Neuronal stem cell (in vitro differentiated cells): Measurements from ENCODE around the gene KIAA1671.

Experiments
- DNase-seq: peaks from one replicate; pipeline ENCODE4 v3.0.0-alpha.2; 2013; ENCODE audit warnings: low spot score
- H2AFZ ChIP-seq: one replicate; pipeline ENCODE4 v1.6.1; 2013; ENCODE audit warnings: mild to moderate bottlenecking, low read length, inconsistent platforms
- H2AK5ac ChIP-seq: 2 replicates; pipeline ENCODE4 v1.6.1; 2013; ENCODE audit warnings: low read depth, mild to moderate bottlenecking, inconsistent platforms, low read length, moderate library complexity, mixed read lengths
- H2BK120ac ChIP-seq: 2 replicates; pipeline ENCODE4 v1.6.1; 2013; ENCODE audit warnings: low read depth, mild to moderate bottlenecking, inconsistent platforms, low read length, moderate library complexity, mixed read lengths
- H2BK12ac ChIP-seq: one replicate; pipeline ENCODE4 v1.6.1; 2013; ENCODE audit warnings: low read length, inconsistent platforms
- H2BK15ac ChIP-seq: 2 replicates; pipeline ENCODE4 v1.6.1; 2013; ENCODE audit warnings: mild to moderate bottlenecking, low read length, inconsistent platforms, mixed read lengths
- H2BK5ac ChIP-seq: one replicate; pipeline ENCODE4 v1.6.1; 2013; ENCODE audit warnings: inconsistent platforms, mild to moderate bottlenecking, low read length, moderate library complexity
- H3K14ac ChIP-seq: one replicate; pipeline ENCODE4 v1.6.1; 2013; ENCODE audit warnings: low read length, inconsistent platforms
- H3K18ac ChIP-seq: 2 replicates; pipeline ENCODE4 v1.6.1; 2013; ENCODE audit warnings: low read length, inconsistent platforms
- H3K23ac ChIP-seq: 2 replicates; pipeline ENCODE4 v1.6.1; 2013; ENCODE audit warnings: low read depth, mild to moderate bottlenecking, mixed read lengths, low read length, inconsistent platforms; ENCODE audit not compliant: poor library complexity
- H3K27ac ChIP-seq: replicated peaks from 3 replicates; pipeline ENCODE4 v1.5.1; 2013; ENCODE audit warnings: low read length, inconsistent platforms
- H3K27me3 ChIP-seq, 3 experiments: 2 replicates each; pipeline ENCODE4 v1.6.1; 2013; ENCODE audit warnings: low read length in 3 of 3, mild to moderate bottlenecking in 2 of 3, inconsistent platforms in 1 of 3, low read depth in 1 of 3, mixed read lengths in 1 of 3, moderate library complexity in 1 of 3; ENCODE audit not compliant: control insufficient read depth in 3 of 3, insufficient read depth in 3 of 3
- H3K36me3 ChIP-seq, 2 donors: replicated peaks in 1 of 2; 2 replicates each; pipeline ENCODE4 v1.6.1; 2013; ENCODE audit warnings: low read length in 2 of 2; ENCODE audit not compliant: control insufficient read depth in 2 of 2, insufficient read depth in 2 of 2
- H3K4ac ChIP-seq: 2 replicates; pipeline ENCODE4 v1.6.1; 2013; ENCODE audit warnings: inconsistent platforms, mild to moderate bottlenecking, low read length, moderate library complexity
- H3K4me1 ChIP-seq, 2 donors: 1 replicate in 1 of 2; 2 replicates in 1 of 2; pipeline ENCODE4 v1.6.1; 2013; ENCODE audit warnings: low read length in 2 of 2, low read depth in 1 of 2; ENCODE audit not compliant: control insufficient read depth in 2 of 2, insufficient read depth in 1 of 2
- H3K4me2 ChIP-seq: one replicate; pipeline ENCODE4 v1.6.1; 2013; ENCODE audit warnings: mild to moderate bottlenecking, low read length, inconsistent platforms; ENCODE audit not compliant: insufficient read depth, poor library complexity, severe bottlenecking
- H3K4me3 ChIP-seq, 2 donors: 2 replicates each; pipeline ENCODE4 v1.5.1; 2013; ENCODE audit warnings: low read length in 2 of 2, mild to moderate bottlenecking in 2 of 2, inconsistent platforms in 1 of 2, moderate library complexity in 1 of 2
- H3K79me1 ChIP-seq: one replicate; pipeline ENCODE4 v1.6.1; 2013; ENCODE audit warnings: low read depth, mild to moderate bottlenecking, inconsistent platforms, low read length, moderate library complexity
- H3K9ac ChIP-seq: one replicate; pipeline ENCODE4 v1.6.1; 2013; ENCODE audit warnings: mild to moderate bottlenecking, low read depth, low read length, inconsistent platforms; ENCODE audit not compliant: poor library complexity
- H3K9me3 ChIP-seq, 2 donors: replicated peaks in 1 of 2; 2 replicates each; pipeline versions ENCODE3 to v1.6.1; 2013; ENCODE audit warnings: low read length in 2 of 2, mild to moderate bottlenecking in 2 of 2, inconsistent platforms in 1 of 2, low read depth in 1 of 2, mixed read lengths in 1 of 2, moderate library complexity in 1 of 2; ENCODE audit not compliant: control insufficient read depth in 2 of 2, insufficient read depth in 1 of 2
- H4K8ac ChIP-seq: one replicate; pipeline ENCODE4 v1.6.1; 2013; ENCODE audit warnings: low read depth, mild to moderate bottlenecking, inconsistent platforms, low read length, moderate library complexity
- H4K91ac ChIP-seq: one replicate; pipeline ENCODE4 v1.6.1; 2013; ENCODE audit warnings: low read length, low read depth, mild to moderate bottlenecking, inconsistent platforms; ENCODE audit not compliant: poor library complexity
- WGBS, 2 donors: extraction: QIAGEN DNeasy Blood & Tissue Kit; methylation state at CpG; one replicate each; pipeline ENCODE4 v1.1.7; 2013; ENCODE audit warnings: missing lambda C conversion rate in 2 of 2, mixed read lengths in 1 of 2; ENCODE audit not compliant: insufficient read length in 2 of 2, insufficient replicate concordance in 1 of 2; ENCODE audit errors: extremely low coverage in 2 of 2; 5-methylcytosine and 5-hydroxymethylcytosine counted together

The KIAA1671 gene

DNA sequence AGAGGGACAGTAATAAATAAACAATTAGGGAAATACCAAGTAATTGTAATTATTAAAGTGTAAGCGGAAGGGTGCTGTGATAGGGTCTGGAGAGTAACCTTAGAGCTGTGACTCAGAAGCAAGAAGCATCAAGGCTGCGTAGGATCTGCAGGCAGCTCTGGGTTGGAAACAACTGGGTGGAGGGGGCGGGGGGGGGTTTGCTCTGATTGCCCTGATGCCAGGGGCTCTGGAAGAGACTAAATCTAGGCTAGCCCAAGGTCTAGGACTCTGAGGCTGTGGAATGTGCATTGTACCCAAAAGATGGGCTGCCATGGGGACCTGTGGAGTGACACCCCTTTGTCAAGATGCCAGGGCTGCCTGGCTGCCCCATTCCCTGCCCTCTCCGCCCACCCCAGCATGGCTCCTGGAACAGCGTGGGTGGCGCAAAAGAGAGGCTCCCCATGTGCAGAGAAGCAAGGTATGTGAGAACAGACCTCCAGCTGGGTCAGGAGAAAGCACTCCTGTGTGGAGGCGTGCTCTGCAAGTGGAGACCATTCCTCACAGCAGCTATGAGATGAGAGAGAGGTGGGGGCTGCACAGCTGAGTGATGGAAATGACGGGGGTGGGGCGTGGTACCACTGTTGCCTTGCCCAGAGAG is 146.0 kb downstream of the KIAA1671 start:
- Histone ChIP-seq H3K4me1 (peaks cover 11 to 23% of the 10 kb centered on the region in 2 donors), H4K8ac (no peak overlapping the region), H2AK5ac (no peak overlapping the region), H2BK15ac (no peak overlapping the region), H3K18ac (no peak overlapping the region), H3K4me3 (no peak overlapping the region), H3K4me2 (no peak overlapping the region), H2BK12ac (no peak overlapping the region), H3K27me3 (no peaks in the 10 kb centered on the region), H2AFZ (no peak overlapping the region), H3K4ac (no peak overlapping the region), H4K91ac (no peak overlapping the region), H3K79me1 (no peaks in the 10 kb centered on the region), H3K9me3 (no peaks in the 10 kb centered on the region), H3K27ac (no peak overlapping the region), H3K14ac (no peak overlapping the region), H2BK120ac (no peak overlapping the region), H3K23ac (no peak overlapping the region), H2BK5ac (no peak overlapping the region), H3K36me3 (no peaks in the 10 kb centered on the region), H3K9ac (no peak overlapping the region)
- WGBS, 2 donors, result no CpG with 5 or more reads among the region's 9 CpGs
- peak; percentile 44 for DNase-seq

DNA sequence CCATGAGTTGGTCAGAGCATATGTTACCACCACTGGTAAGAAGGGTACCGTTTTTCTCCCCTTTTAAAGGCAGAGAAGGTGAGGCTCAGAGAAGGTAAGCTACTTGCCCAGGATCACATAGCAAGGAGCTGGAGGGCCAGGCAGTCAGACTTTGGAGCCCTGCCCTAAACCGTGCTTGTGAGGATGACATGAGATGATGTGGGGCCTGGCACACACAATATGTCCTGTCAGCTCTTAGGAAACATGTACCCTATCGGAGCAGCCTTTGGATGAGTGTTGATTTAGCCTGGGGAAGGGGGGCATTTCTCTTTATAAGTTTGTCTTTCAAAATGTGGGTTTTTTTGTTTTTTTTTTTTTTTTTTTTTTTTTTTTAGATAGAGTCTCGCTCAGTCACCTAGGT is 146.7 kb downstream of the KIAA1671 start:
- Histone ChIP-seq H2BK12ac (no peak overlapping the region), H2BK15ac (no peak overlapping the region), H2BK5ac (no peak overlapping the region), H3K9me3 (no peaks in the 10 kb centered on the region), H3K23ac (no peak overlapping the region), H3K27ac (no peak overlapping the region), H2BK120ac (no peak overlapping the region), H3K18ac (no peak overlapping the region), H3K4ac (no peak overlapping the region), H3K9ac (no peak overlapping the region), H3K27me3 (no peaks in the 10 kb centered on the region), H4K91ac (no peak overlapping the region), H2AK5ac (no peak overlapping the region), H2AFZ (no peak overlapping the region), H3K79me1 (no peaks in the 10 kb centered on the region), H3K4me3 (no peak overlapping the region), H3K4me1 (peaks cover 11 to 20% of the 10 kb centered on the region in 2 donors), H3K14ac (no peak overlapping the region), H4K8ac (no peak overlapping the region), H3K4me2 (no peak overlapping the region), H3K36me3 (no peaks in the 10 kb centered on the region)
- DNase-seq, result no peak
- no CpG with 5 or more reads among the region's 4 CpGs for WGBS, 2 donors

DNA sequence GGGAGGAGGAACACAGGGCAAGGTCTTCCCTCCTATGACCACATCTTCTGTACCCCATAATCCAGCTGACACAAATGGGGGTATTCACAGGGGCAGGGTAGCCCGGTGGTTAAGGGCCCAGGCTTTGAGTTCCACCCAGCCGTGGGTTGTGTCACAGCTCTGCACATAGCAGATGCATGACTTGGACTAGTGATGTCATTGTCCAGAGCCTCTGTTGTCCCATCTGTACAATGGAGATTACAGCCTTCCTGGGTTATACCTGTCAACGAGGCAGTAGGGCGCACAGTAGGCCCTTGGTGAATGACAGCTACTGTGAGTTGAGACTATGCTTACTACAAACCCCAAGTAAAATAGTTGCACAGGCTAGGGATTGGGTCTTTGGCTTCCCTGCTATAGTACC is 147.9 kb downstream of the KIAA1671 start:
- Histone ChIP-seq H3K9me3 (no peaks in the 10 kb centered on the region), H3K4me3 (no peak overlapping the region), H4K8ac (no peak overlapping the region), H3K14ac (no peak overlapping the region), H3K18ac (no peak overlapping the region), H3K36me3 (no peaks in the 10 kb centered on the region), H3K4me1 (peaks cover 11 to 16% of the 10 kb centered on the region in 2 donors), H2BK5ac (no peak overlapping the region), H2AFZ (no peak overlapping the region), H3K27me3 (no peaks in the 10 kb centered on the region), H4K91ac (no peak overlapping the region), H2BK15ac (no peak overlapping the region), H2AK5ac (no peak overlapping the region), H3K23ac (no peak overlapping the region), H3K27ac (no peak overlapping the region), H2BK12ac (no peak overlapping the region), H3K79me1 (no peaks in the 10 kb centered on the region), H3K4ac (no peak overlapping the region), H3K4me2 (no peak overlapping the region), H3K9ac (no peak overlapping the region), H2BK120ac (no peak overlapping the region)
- no CpG with 5 or more reads among the region's 4 CpGs for WGBS, 2 donors
- DNase-seq, result no peak

DNA sequence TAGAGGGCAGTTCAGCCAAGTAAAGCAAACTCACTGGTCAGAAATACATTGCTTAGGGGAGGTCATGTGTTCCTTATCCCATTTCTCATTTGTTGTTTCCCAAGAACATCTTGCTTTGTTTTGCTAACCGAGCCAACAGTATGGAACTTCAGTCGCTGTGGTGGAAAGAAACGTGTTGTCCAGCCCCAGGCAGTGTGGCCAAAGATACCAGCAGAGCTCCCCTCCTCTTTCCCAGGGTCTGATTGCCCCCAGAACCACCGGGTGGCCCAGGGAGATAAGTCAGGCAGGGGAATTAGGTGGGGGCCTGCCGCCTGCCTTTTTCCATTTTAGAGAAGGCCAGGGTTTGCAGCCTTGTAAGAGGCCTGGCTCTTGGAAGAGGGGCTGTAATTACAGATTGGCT is 148.4 kb downstream of the KIAA1671 start:
- peaks cover 11 to 15% of the 10 kb centered on the region in 2 donors for H3K4me1 ChIP-seq
- no peak overlapping the region for H2BK5ac ChIP-seq
- no CpG with 5 or more reads among the region's 5 CpGs for WGBS, 2 donors
- H3K27me3 ChIP-seq, result no peaks in the 10 kb centered on the region
- no peak overlapping the region for H3K27ac ChIP-seq
- no peak overlapping the region for H2BK15ac ChIP-seq
- no peak overlapping the region for H2AFZ ChIP-seq
- H3K9me3 ChIP-seq, result no peaks in the 10 kb centered on the region
- H3K23ac ChIP-seq, result no peak overlapping the region
- no peak overlapping the region for H4K91ac ChIP-seq
- H2AK5ac ChIP-seq, result no peak overlapping the region
- H3K36me3 ChIP-seq, result no peaks in the 10 kb centered on the region
- no peak overlapping the region for H3K18ac ChIP-seq
- H2BK12ac ChIP-seq, result no peak overlapping the region
- H3K4ac ChIP-seq, result no peak overlapping the region
- no peak overlapping the region for H4K8ac ChIP-seq
- H3K14ac ChIP-seq, result no peak overlapping the region
- no peak overlapping the region for H3K4me2 ChIP-seq
- DNase-seq, result no peak
- H3K9ac ChIP-seq, result no peak overlapping the region
- no peak overlapping the region for H3K4me3 ChIP-seq
- H3K79me1 ChIP-seq, result no peaks in the 10 kb centered on the region
- no peak overlapping the region for H2BK120ac ChIP-seq
